Measurements from ENCODE around the gene CMSS1. TPM values are rescaled to one million over a fixed set of nuclear protein-coding genes. Genes with fewer than 3 reads are reported as not detected.

CMSS1 gene
- total RNA-seq, 1 experiment from 2014 or later, result 55.8 TPM

DNA sequence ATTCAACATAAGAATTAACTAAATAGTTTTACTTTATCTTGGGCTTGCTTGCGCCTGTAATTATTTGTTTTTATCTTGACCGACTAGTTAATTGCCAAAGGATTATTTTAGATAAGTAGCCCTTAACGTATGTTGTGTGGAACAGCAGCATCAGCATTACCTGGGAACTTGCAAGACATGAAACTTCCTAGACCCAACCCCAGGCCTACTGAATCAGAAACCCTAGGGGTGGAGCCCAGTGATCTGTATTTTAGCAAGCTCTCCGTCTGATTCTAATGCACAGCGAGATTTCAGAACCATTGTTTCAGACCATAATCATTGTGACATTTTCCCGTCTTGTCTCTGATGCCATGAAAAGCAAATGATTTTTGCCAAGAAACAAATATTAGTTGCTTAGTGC lies 265.5 kb downstream of the CMSS1 start:
- H3K36me3 Mint-ChIP-seq (ENCODE audit: insufficient read depth, unreplicated experiment), result peaks cover 8% of the 10 kb centered on the region
- no peak overlapping the region for H3K4me3 Mint-ChIP-seq (ENCODE audit: low read depth, unreplicated experiment)

GRCh38 chr3:100084100-100084806 lies 266.6 kb downstream of the CMSS1 start:
- CTCF ChIA-PET, result interaction anchor here (0.7 kb wide), 1 partner anchor 260 kb away, joined by 7 read pairs; no protein-coding TSS in a partner anchor
- Mint-ChIP-seq H3K9me3 (ENCODE audit: low read depth, unreplicated experiment) (no peaks in the 10 kb centered on the region), H3K27me3 (ENCODE audit: unreplicated experiment) (no peaks in the 10 kb centered on the region), H3K27ac (ENCODE audit: unreplicated experiment) (no peak overlapping the region), H3K36me3 (ENCODE audit: insufficient read depth, unreplicated experiment) (peaks cover 8% of the 10 kb centered on the region), H3K4me1 (ENCODE audit: low read depth, unreplicated experiment) (peaks cover 21% of the 10 kb centered on the region), H3K4me3 (ENCODE audit: low read depth, unreplicated experiment) (no peak overlapping the region)
- DNase-seq, result no peak
- TF ChIP-seq CTCF (IDR thresholded peaks at IDR 0.05; ENCODE audit: unreplicated experiment), result no peak
- intact Hi-C loops (cut with micrococcal nuclease; ENCODE audit: unreplicated experiment), result loop anchor here (10.0 kb wide), 1 partner anchor 239 kb away; no protein-coding TSS in a partner anchor
- BruUV-seq (replicated peaks), result no TSS peak

More for the DNA sequence above, 265.5 kb downstream of the CMSS1 start:
- Mint-ChIP-seq H3K27ac (ENCODE audit: unreplicated experiment) (no peak overlapping the region), H3K4me1 (ENCODE audit: low read depth, unreplicated experiment) (peaks cover 11% of the 10 kb centered on the region), H3K27me3 (ENCODE audit: unreplicated experiment) (no peaks in the 10 kb centered on the region), H3K9me3 (ENCODE audit: low read depth, unreplicated experiment) (no peaks in the 10 kb centered on the region)
- no TSS peak for BruUV-seq (replicated peaks)
- intact Hi-C loops (cut with micrococcal nuclease; ENCODE audit: unreplicated experiment), result loop anchor here (10.0 kb wide), 1 partner anchor 238 kb away; no protein-coding TSS in a partner anchor
- TF ChIP-seq CTCF (IDR thresholded peaks at IDR 0.05; ENCODE audit: unreplicated experiment), result no peak
- no peak for DNase-seq
- CTCF ChIA-PET, result no interaction called here

GRCh38 chr3:100086401-100086800 lies 268.7 kb downstream of the CMSS1 start:
- TF ChIP-seq CTCF (IDR thresholded peaks at IDR 0.05; ENCODE audit: unreplicated experiment), result no peak
- no peaks in the 10 kb centered on the region for H3K9me3 Mint-ChIP-seq (ENCODE audit: low read depth, unreplicated experiment)
- H3K4me1 Mint-ChIP-seq (ENCODE audit: low read depth, unreplicated experiment), result peaks cover 23% of the 10 kb centered on the region
- CTCF ChIA-PET, result interaction anchor here (1.3 kb wide), 1 partner anchor 17 kb away, joined by 3 read pairs; no protein-coding TSS in a partner anchor
- no peak overlapping the region for H3K27ac Mint-ChIP-seq (ENCODE audit: unreplicated experiment)
- H3K27me3 Mint-ChIP-seq (ENCODE audit: unreplicated experiment), result no peaks in the 10 kb centered on the region
- no peak overlapping the region for H3K4me3 Mint-ChIP-seq (ENCODE audit: low read depth, unreplicated experiment)
- H3K36me3 Mint-ChIP-seq (ENCODE audit: insufficient read depth, unreplicated experiment), result no peaks in the 10 kb centered on the region
- intact Hi-C loops (cut with micrococcal nuclease; ENCODE audit: unreplicated experiment), result loop anchor here (10.0 kb wide), 1 partner anchor 242 kb away; no protein-coding TSS in a partner anchor
- no TSS peak for BruUV-seq (replicated peaks)
- no peak for DNase-seq

DNA sequence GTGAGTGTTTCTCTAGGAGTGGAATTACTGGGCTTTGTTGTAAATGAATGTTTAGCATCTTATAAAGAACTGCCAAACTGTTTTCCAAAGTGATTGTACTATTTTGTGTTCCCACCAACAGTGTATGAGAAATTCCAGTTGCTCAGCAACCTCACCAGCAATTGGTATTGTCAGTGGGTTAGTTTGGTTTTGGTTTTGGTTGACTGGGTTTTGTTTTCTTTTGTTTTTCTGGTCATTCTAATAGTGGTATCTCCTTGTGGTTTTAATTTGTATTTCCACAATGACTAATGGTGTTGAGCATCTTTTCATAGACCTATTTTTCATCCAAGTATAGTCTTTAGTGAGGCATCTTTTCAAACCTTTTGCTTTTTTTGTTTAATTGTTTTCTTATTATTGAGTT lies 269.5 kb downstream of the CMSS1 start:
- intact Hi-C loops (cut with micrococcal nuclease; ENCODE audit: unreplicated experiment), result loop anchor here (10.0 kb wide), 1 partner anchor 242 kb away; no protein-coding TSS in a partner anchor
- TF ChIP-seq CTCF (IDR thresholded peaks at IDR 0.05; ENCODE audit: unreplicated experiment), result no peak
- peaks cover 23% of the 10 kb centered on the region for H3K4me1 Mint-ChIP-seq (ENCODE audit: low read depth, unreplicated experiment)
- H3K36me3 Mint-ChIP-seq (ENCODE audit: insufficient read depth, unreplicated experiment), result no peaks in the 10 kb centered on the region
- CTCF ChIA-PET, result no interaction called here
- BruUV-seq (replicated peaks), result no TSS peak
- no peaks in the 10 kb centered on the region for H3K27me3 Mint-ChIP-seq (ENCODE audit: unreplicated experiment)
- H3K4me3 Mint-ChIP-seq (ENCODE audit: low read depth, unreplicated experiment), result no peak overlapping the region
- H3K27ac Mint-ChIP-seq (ENCODE audit: unreplicated experiment), result no peak overlapping the region
- no peaks in the 10 kb centered on the region for H3K9me3 Mint-ChIP-seq (ENCODE audit: low read depth, unreplicated experiment)
- no peak for DNase-seq

Data from Calu3 (cell line).